Raji (cell line): ENCODE data around the gene SH3RF3.

Experiments
- POLR2A ChIP-seq: IDR thresholded peaks from 2 replicates; pipeline ENCODE4 v1.6.1; 2011; ENCODE audit warnings: low read depth, low read length, control low read depth; ENCODE audit not compliant: insufficient read depth

Gene SH3RF3

DNA sequence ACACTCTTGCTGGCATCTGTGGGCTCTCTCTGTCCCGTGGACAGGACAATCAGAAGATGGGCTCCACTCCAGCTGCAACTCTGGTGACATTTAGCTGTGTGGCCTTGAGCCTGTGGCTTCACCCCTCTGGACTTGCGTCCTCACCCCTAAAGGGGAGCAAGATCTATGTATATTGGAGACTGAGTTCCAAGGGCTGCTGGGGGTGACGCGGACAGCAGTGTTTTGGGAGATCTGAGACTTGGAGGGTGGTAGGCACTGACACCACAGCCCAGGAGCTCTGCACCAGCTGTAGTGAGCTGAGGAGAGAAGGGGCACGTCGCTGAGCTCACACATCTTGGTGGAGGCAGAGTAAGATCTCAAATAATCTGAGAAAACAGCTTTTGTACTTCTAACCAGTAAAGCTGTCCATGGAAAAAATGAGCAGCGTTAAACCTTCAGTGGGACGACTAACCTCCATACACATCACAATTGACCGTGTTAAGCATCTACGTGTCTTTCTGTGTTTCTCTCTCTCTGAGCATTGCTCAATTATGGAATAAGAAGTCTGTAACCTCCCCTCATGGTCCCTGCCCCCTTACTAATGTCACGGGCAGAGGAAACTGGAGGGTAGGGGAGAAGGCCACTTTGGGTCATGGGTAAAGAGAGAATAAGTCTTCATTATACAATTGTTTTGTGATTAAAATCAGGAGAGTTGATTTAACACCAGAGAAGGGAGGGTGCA lies 85.8 kb downstream of the SH3RF3 start:
- TF ChIP-seq POLR2A: no peak

DNA sequence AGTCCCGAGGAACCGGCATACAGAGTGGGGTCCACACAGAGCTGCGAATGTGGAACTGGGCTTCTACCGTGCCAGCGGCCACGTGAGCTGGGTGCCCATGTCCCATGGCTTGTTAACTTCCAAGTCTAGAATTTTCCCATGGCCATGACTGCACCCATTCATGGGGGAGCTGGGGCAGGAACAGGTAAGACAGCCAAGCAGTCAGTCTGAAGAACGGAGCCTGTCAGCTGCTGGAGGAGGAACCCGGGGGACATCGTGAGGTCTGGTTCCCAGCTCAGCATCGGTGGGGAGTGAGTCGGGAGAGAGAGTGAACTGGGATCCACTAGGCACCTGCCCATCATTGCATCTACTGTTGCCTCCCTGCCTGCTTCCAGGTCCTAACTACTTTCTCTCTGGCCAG lies 86.9 kb downstream of the SH3RF3 start:
- no peak for TF ChIP-seq POLR2A

DNA sequence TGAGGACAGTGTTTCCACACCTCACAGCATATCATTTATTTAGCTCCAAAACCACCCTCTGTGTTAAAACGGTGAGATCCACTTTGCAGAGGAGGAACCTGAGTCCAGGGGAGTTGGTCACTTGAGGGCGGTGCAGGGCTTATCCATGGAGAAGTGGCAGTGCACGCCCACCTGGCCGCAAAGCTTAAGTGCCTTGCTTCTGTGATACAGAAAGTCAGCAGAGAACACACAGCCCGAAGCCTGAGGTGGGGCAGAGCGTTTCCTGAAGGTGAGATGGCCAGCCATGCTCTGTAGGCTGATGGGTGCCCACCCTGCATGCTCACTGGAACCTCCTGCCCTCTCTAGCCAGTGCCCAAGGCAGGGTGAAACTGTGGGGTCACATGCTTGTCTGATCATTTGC lies 87.3 kb downstream of the SH3RF3 start:
- TF ChIP-seq POLR2A: no peak

DNA sequence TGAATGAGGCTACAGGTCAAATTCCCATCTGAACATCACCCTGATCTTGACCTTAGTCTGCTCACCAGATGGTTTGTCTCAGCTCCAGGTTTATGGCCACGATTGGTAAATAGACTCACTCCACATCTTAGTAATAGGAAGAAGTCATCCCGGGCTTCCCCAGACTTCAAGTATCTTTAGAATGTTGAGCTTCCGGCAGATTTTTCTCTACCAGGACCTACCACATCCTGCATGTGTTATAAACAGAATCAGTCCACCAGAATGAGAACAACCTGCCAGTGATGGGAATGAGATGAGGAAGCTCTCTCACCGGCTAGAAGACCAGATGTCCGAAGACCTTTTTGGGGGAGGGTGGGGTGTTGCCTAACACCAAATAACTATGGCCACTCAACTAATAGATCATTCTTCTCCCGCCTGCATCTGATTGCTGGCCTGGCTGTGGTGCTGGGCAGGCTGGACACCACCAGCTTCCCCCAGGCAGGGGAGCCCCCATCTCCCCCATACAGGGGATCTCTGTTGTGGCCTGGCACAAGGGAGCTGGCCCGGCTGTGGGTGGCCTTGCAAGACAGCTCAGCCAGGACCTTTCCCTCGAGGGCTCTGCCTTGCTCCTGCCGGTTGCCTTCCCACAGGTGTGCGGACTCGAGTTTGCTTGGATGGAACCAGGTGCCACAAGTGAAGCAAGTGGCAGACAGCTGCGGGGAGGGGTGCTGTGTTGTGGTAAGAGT lies 88.5 kb downstream of the SH3RF3 start:
- no peak for TF ChIP-seq POLR2A

DNA sequence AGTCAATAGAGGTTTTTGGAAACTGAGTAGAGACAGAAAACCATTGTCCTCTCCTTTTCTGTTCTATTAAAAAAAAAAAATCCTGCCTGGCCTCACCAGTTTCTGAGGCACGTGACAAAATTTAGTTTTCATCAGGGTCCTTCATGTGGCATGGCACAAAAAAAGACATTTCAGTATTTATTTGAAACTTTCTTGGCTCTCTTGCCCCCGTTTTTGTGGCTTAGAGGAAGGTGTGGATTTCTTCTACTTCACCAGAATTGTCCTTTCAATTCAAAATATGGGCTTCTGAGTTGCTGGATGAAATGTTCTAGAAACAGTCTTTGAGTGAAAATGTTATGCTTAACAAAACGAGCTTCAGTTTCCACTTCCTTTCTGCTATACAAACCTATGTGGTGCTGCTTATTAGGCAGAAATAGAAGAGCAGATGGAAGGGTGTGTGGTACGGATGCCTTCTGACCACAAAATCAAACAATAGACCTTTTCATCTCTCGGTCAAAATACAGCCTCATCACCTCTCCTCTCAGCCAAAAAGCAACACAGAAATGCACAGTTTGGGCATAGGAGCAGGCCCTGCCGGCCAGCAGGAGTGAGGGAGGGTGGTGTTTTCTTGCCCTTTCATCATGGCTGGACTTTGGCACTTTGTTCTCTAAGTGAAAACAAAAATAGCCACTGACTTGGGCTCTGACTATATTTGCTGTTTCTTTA lies 89.2 kb downstream of the SH3RF3 start:
- TF ChIP-seq POLR2A: no peak

DNA sequence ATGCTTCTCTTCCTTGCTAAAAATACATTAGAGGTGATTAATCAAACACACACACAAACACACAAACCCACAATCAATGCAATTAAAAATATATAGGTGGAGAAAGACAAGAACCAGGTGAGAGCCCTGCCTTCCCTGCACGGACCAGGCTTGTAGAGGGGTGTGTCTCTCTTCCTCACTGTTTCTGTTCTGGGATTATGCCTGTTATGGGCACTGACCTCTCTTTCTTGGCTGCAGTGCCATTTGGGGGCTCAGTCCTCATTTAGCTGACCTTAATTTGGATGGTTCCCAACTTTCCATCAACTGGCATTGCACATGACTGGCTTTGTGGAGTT lies 89.8 kb downstream of the SH3RF3 start:
- TF ChIP-seq POLR2A: no peak

DNA sequence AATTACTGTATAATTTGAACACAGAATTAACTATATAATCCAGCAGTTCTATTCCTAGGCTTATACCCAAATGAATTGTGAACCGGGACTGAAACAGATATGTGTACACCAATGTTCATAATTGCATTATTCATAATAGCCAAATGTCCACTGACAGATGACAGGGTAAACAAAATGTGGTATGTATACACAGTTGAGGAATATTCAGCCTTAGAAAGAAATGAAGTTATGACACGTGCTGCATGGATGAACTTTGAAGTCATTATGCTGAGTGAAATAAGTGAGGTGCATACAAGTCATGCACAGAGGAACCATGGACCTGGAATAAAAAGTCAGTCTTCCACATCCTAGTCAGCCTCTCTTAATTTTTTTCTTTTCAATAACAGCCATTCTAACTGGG lies 91.9 kb downstream of the SH3RF3 start:
- no peak for TF ChIP-seq POLR2A

DNA sequence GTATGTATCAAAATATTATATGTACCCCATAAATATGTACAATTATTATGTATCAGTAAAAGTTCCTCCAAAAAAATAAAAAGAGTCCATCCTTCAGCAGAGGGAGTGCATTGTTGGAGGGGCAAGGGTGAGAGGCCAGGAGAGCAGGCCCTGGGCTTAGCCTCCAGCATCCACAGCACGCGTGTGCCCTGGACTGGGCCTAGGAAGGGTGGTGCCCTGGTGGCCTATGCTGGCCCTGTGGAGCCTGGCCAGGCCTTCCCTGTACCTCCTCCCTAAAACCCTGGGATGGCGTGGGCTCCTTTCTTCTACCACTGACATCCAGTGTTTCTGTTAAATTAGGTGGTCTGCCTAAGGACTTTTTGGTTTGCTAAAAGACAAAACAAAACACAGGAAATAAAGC lies 93.4 kb downstream of the SH3RF3 start:
- no peak for TF ChIP-seq POLR2A

DNA sequence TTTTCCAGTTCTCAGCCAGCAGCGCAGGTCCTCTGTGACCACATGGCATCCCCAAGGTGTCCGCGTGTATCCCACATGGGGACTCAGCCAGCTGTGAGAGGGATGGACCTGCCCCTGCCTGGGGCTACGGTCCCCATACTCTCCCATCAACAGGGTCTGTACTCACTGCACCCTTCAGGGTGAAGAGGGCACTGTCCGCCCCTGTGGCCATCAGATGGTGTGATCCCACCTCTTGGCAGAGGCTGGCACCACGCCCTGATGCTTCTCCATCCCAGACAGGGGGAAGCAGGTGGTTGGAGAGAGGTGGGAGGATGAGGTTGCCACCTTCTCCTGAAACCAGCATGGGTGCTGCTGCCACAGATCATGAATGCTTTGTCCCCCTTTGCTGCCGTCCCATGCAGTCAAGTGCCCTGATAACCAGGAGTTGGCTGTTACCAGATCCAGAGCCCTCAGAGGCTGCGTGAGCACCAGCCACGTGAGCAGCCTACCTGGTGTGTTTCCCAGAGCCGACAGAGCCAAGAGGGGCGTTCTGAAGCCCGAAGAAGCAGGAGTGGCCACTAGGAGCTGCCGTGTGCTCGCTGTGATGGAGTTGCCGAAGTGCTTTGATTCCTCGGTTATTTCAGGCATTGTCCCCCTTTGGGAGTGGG lies 93.9 kb downstream of the SH3RF3 start:
- TF ChIP-seq POLR2A: no peak

DNA sequence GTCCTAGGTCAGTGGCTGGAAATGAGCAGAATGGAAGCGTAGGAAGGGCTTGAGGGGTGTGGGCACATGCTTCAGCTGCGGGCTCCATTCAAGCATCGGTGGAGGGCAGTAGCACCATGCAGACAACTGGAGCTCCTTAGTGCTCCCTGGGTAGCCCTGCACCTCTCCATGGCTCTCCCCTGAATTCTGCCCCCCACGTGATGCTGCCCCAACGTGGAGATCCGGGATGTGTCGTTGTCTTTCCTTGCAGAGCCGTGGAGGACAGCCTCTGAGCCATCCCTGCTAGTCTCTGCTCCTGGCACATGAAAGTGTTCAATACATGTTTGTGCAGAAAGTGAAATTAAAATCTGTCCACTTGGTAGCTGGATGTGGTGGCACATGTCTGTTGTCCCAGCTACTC lies 94.5 kb downstream of the SH3RF3 start:
- no peak for TF ChIP-seq POLR2A

DNA sequence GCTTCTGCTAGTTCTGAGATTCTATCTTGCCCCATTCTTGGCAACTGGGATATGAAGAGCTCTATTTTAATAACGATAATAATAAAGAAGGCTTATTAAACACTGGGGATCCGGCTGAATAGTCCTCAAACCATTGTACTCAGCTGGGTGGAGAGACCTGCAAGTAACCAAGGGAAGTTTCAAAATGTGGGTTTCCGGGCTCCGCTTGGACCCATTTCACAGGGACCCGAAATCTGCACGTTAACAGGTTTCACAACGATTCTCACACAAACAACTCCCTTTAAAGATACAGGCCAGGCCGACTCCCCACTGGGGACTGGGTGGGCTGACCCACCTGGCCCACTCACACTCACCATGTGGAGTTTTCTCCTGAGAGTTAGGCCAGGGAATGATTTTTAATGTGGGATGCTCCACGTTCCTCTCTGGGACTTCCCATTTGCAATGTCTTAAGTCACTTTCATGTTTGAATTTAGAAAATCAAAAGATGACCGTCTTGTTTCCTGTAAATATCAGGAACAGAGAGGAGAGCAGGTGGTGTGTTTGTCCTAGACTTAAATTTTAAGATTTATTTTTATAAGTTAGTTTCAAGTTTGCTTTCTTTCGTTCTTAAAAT lies 96.3 kb downstream of the SH3RF3 start:
- no peak for TF ChIP-seq POLR2A

DNA sequence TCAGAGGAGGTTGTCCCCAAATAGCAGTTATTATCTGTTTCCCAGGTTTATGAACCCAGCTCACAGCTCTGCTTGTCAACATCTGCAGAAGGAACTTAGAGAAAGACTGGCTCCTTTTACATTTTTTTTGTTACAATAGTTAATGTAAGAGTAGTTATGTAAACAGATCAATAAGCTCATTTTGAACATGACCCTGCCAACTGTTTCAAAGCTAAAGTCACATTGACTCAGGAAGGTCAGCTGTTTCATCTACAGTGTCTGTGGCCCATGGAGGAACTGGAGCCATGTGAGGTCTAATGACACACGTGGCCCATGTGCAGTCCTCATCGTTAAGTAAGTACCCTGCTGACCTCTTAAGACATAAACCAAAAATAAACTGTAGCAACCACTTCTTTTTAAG lies 97.1 kb downstream of the SH3RF3 start:
- TF ChIP-seq POLR2A: no peak

DNA sequence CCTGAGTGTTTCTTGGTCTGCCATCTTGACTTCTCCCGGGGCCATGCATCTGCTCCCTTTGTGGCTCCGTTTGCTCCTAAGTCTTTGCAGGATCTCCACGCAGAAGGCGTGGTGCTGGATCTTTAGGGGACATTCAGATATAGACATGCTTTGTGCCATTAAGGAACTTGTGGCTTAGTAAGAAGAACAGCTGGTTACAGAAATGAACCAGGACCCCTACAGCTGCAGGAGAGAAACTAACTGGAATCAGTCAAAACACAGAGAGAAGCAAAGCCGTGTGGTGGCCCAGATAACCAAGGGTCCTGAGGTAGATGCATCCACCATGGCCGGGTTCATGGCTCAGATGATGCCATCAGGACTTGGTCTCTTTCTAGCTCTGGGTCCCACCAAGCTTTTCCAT lies 97.6 kb downstream of the SH3RF3 start:
- TF ChIP-seq POLR2A: no peak

DNA sequence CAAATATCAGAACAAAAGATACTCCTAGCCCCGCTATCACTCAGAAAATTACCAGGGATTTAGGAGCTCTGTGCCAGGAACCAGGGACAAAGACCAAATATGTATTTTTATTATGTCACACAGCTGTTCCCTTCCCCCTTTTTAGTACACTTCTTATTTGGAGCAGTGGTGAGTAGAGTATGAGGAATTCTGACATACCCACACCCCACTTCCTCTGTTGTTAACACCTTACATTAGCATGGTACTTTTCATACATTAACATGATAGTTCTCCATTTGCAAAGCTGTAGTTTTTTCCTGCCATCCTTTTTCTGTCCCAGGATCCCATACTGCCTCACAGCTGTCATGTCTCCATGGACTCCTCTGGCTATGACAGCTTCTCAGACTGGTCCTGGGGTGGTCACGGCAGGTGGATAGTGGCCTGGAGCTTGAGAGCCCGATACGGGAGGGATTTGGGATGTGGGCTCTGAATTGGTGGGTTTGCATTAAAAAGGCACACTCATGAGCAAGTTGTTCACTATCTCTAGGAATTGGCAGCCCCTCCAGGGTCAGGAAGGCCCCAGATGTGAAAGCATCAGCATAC lies 100.2 kb downstream of the SH3RF3 start:
- TF ChIP-seq POLR2A: no peak

DNA sequence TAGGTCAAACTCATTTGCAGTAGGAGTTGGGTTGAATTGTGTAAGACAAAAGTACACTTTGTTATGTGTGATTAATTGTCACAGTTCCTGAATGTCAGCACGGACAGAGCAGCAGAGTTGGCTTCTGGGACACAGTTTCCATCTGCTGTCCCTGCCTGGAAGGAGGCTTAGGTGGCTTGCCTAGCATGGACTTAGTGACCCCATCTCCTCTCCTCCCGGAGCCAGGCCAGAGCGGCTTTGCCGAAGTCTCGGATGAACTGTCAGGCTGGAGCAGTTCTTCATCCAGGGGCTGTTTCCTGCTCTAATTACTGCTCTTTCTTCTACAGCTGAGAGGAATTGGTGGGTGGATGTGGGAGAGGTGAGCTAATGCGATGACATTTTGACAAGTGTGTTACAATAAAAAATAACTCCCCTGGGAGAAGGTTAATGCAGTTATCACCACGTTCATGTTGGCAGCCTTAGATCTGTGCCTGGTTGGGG lies 102.0 kb downstream of the SH3RF3 start:
- no peak for TF ChIP-seq POLR2A
